Psoas muscle (tissue), 8 donors: ENCODE results near the gene HLA-DRB1. TPM values are rescaled to one million over a fixed set of nuclear protein-coding genes. Genes with fewer than 3 reads are reported as not detected.

ENCODE experiments used
- ATAC-seq, 4 donors: fragments of 200-7000 bp; cut with Tn5 transposase; one replicate each; pipeline ENCODE4 v1.9.1; 2020; ENCODE audit warnings: moderate library complexity in 3 of 4, mild to moderate bottlenecking in 2 of 4
- DNase-seq, 2 donors: peaks; one replicate each; pipeline ENCODE4 v3.0.0-alpha.2; 2020
- H3K27ac ChIP-seq: fragments of 200-600 bp; one replicate; pipeline ENCODE4 v1.8.0; 2022
- H3K27me3 ChIP-seq, 3 donors: fragments of 200-600 bp in 1 of 3; one replicate each; pipeline versions ENCODE4 v1.6.1 to v1.8.0; 2013 to 2022; ENCODE audit warnings: low read length in 2 of 3, mild to moderate bottlenecking in 2 of 3, moderate library complexity in 1 of 3; ENCODE audit not compliant: insufficient read depth in 3 of 3
- H3K36me3 ChIP-seq, 2 donors: fragments of 200-600 bp in 1 of 2; one replicate each; pipeline versions ENCODE4 v1.6.1 to v1.8.0; 2013 to 2022; ENCODE audit warnings: low read depth in 1 of 2, mild to moderate bottlenecking in 1 of 2, moderate library complexity in 1 of 2; ENCODE audit not compliant: insufficient read depth in 1 of 2
- H3K4me1 ChIP-seq: fragments of 200-600 bp; one replicate; pipeline ENCODE4 v1.8.0; 2022
- H3K4me3 ChIP-seq: fragments of 200-600 bp; one replicate; pipeline ENCODE4 v1.8.0; 2022; ENCODE audit warnings: mild to moderate bottlenecking
- H3K9me3 ChIP-seq: fragments of 200-600 bp; one replicate; pipeline ENCODE4 v1.8.0; 2022
- CTCF ChIP-seq: fragments of 200-600 bp; IDR thresholded peaks from one replicate; pipeline ENCODE4 v1.8.0; 2022; ENCODE audit warnings: antibody characterized with exemption
- WGBS, 3 donors: extraction: QIAGEN DNeasy Blood & Tissue Kit; methylation state at CpG; one replicate each; pipeline versions ENCODE4 v1.1.6 to v1.1.7; 2013; 5-methylcytosine and 5-hydroxymethylcytosine counted together
- intact Hi-C, 2 donors: fragments of 100-400 bp; cut with DNase I; formaldehyde crosslinking; loops; one replicate each; pipeline versions ENCODE4 v1.11.0 to v1.14.2; 2022
- polyA plus RNA-seq, 3 donors: library from polyadenylated mRNA; stranded (reverse); fragments of 200-250 nt; gene quantifications; one replicate each; pipeline ENCODE4 v1.2.3, GENCODE V29; 2013
- total RNA-seq, 4 donors: library from RNA; stranded (reverse); fragmentation: NEBNext Ultra II Directional in 2 of 4; extraction: Animal tissue kit (Norgen Biotek cat#: 25700) in 2 of 4; gene quantifications; one replicate each; pipeline versions ENCODE4 v1.2.1 to v1.2.4, GENCODE V29; 2021 to 2023
- donor health status: healthy with polysubstance abuse.
- donor health status: DM: no; HTN: no; CAD: no; lungs with moderate emphysema.
- donor health status: Bipolar disorder and iron deficiency.
- donor health status: healthy.
- donor health status: DM: yes; HTN: yes; CAD: no.
- donor health status: DM: no; HTN: no; CAD: no.
- donor health status: DM: no; HTN: no; CAD: no.
- donor health status: DM: yes; HTN: yes; CAD: no.

HLA-DRB1 gene
- total and polyA plus RNA-seq, 7 donors, result 13.2 to 49.4 (median 23.4) TPM

- TF ChIP-seq CTCF, result no peak
- no peak for ATAC-seq
- no peak overlapping the region for H3K4me3 ChIP-seq
- intact Hi-C loops, result no loop called here
- no peaks in the 10 kb centered on the region for H3K9me3 ChIP-seq
- no peak for DNase-seq
- H3K4me1 ChIP-seq, result no peaks in the 10 kb centered on the region
- no peaks in the 10 kb centered on the region for H3K36me3 ChIP-seq
- WGBS, 3 donors, result 0% methylated on average over 1 of the region's 3 CpGs; no CpG with 5 or more reads in 1 of the 3 donors
- H3K27me3 ChIP-seq, result no peaks in the 10 kb centered on the region
- no peak overlapping the region for H3K27ac ChIP-seq
Observed at GRCh38 chr6:32624565-32624964, 34.9 kb upstream of the HLA-DRB1 start.

GRCh38 chr6:32623693-32624092 is 34.0 kb upstream of the HLA-DRB1 start:
- DNase-seq (no peak), ATAC-seq (no peak)
- Histone ChIP-seq H3K4me3 (no peak overlapping the region), H3K27ac (no peak overlapping the region), H3K9me3 (no peaks in the 10 kb centered on the region), H3K36me3 (no peaks in the 10 kb centered on the region), H3K4me1 (no peaks in the 10 kb centered on the region), H3K27me3 (no peaks in the 10 kb centered on the region)
- TF ChIP-seq CTCF, result no peak
- intact Hi-C loops, result no loop called here

- H3K36me3 ChIP-seq, result no peaks in the 10 kb centered on the region
- intact Hi-C loops, result no loop called here
- no peak overlapping the region for H3K27ac ChIP-seq
- H3K4me3 ChIP-seq, result no peak overlapping the region
- WGBS, 3 donors, result 0 to 41% (median 0%) methylated on average over 1 of the region's 1 CpG
- H3K4me1 ChIP-seq, result no peaks in the 10 kb centered on the region
- peak; percentile 6 for TF ChIP-seq CTCF
- peak in 1 of 2 donors; percentile 57 for DNase-seq
- ATAC-seq, result peak in 2 of 4 donors; percentile 51 to 67
- H3K27me3 ChIP-seq, result no peaks in the 10 kb centered on the region
- H3K9me3 ChIP-seq, result no peaks in the 10 kb centered on the region
Observed at GRCh38 chr6:32622545-32623401, 33.1 kb upstream of the HLA-DRB1 start.

GRCh38 chr6:32621372-32621771 is 31.7 kb upstream of the HLA-DRB1 start:
- H3K9me3 ChIP-seq, result no peaks in the 10 kb centered on the region
- H3K27ac ChIP-seq, result no peak overlapping the region
- ATAC-seq (no peak), DNase-seq (no peak)
- H3K36me3 ChIP-seq, result no peaks in the 10 kb centered on the region
- H3K27me3 ChIP-seq, result no peaks in the 10 kb centered on the region
- intact Hi-C loops, result no loop called here
- 20 to 33% (median 31%) methylated on average over 3 of the region's 3 CpGs for whole genome bisulfite sequencing, 3 donors
- TF ChIP-seq CTCF, result no peak
- H3K4me3 ChIP-seq, result no peak overlapping the region
- H3K4me1 ChIP-seq, result no peaks in the 10 kb centered on the region

GRCh38 chr6:32617751-32618150 is 28.1 kb upstream of the HLA-DRB1 start:
- TF ChIP-seq CTCF, result no peak
- Histone ChIP-seq H3K9me3 (no peaks in the 10 kb centered on the region), H3K27ac (no peak overlapping the region), H3K27me3 (no peaks in the 10 kb centered on the region), H3K36me3 (no peaks in the 10 kb centered on the region), H3K4me3 (no peak overlapping the region), H3K4me1 (no peaks in the 10 kb centered on the region)
- intact Hi-C loops, result no loop called here
- 41 to 97% (median 47%) methylated on average over 1 of the region's 1 CpG for WGBS, 3 donors
- DNase-seq, result no peak
- no peak for ATAC-seq
